KBM-7 (cell line): ENCODE data around the gene CCBE1.

Source experiments
- DNase-seq: peaks from one replicate; pipeline ENCODE4 v3.0.0-alpha.2; 2015
- in situ Hi-C: fragments of 300-500 bp; cut with MboI; formaldehyde crosslinking; loops from 2 replicates; pipeline ENCODE4 v1.14.3; 2020; ENCODE audit warnings: low sequenced_read_pairs, low pct_unique_long_range_greater_than_20kb, mixed read lengths

CCBE1 gene

DNA sequence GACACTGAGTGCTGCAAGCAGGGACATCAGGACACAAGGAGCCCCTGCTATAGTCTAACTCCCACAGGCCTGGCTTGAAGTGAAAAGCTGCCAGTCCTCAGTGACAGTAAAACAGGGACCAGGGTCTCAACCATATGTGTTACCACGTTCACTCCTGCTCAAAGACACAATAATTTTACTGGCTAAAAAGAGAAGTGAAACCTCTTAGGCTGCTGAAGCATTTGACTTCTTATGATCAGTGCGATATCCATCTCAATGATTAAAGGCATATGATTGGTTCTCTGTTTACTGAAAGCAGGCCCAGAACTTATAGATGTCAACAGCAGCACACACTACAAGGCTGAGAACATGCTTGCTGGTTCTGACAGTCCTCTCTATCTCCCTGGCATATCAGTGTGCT is 208.3 kb downstream of the CCBE1 start:
- DNase-seq: no peak
- in situ Hi-C loops: no loop called here

DNA sequence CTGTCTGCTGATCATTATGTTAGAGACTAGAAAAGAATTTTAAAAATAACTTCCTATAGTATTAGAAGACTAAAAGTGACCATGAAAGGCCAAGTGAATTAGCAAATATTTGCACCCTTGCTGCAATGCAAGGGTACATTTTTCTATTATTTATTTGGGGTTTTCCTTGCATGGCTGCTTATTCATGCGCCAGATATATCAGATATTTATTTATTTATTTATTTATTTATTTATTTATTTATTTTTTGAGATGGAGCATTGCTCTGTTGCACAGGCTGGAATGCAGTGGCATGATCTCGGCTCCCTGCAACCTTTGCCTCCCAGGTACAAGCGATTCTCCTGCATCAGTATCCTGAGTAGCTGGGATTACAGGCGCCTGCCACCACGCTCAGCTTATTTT is 211.8 kb downstream of the CCBE1 start:
- no peak for DNase-seq
- in situ Hi-C loops: no loop called here

DNA sequence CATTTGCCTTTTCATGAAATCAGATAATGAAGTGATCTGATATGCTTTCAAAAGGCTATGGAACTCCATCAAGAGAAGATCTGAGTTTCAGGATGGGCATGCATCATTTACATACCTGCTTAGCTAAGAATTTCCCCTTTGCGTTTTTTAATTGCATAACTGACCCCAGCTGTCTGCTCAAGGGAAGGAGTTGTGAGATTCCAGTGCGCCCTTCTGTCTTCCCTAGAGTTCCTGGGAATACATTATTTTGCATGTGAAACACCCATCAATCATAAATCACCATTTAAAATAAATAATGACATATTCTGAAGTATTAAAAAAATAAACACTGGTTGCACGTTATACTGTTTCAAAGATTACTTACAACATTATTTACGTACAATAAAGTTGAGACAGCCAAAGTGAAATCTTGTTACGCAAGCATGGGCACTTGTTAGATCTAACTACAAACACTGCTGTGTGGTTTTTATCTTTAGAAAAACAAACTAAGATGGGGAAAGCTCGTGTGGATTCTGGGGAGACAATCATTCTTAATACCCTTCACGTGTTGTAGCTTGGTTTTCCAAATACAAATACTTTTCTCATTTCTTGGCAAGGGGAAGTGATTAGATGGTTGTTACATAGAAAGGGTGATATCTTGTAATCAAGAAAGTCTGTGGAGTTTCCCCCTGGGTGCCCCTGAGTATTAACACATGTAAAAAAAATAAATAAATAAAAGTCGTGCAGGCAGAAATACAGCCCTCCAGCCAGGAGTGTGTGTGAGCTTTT is 212.5 kb downstream of the CCBE1 start:
- no peak for DNase-seq
- in situ Hi-C loops: no loop called here

- in situ Hi-C loops: no loop called here
- DNase-seq: no peak
These were observed 213.1 kb downstream of the CCBE1 start for GRCh38 chr18:59484131-59484530.

DNA sequence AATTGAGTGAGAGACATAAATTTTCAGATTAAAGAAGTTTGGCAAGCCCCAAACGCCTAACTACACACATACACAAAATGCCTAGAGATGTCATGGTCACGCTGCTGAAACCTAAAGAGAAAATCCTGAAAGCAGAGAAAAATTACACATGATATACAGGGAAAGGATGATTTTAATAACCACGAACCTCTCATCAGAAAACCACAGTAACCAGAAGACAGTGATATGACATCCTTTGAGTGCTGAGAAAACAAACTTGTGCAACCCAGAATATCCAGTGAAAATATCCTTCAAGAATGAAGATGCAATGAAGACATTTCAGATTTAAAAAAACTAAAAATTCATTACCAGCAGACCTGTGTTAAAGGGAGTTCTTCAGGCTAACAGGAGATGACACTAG is 215.8 kb downstream of the CCBE1 start:
- DNase-seq: no peak
- in situ Hi-C loops: no loop called here

DNA sequence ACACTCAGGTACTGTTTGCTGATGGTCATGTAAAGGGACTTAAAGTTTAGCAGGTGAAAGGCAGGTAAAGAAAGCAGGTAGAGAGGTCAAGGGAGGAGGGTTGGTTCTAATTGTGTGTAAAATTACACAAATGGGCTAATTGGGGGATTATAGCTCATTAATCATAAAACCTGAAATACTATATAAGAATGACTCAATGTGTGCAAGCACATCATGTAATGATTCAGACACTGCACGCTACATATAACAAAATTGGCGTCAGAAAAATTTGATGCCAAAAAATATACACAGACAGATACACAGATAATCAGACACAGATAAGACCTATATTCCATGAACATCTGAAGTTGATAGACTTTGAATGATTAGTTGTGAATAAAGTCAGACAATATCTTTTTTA is 217.4 kb downstream of the CCBE1 start:
- DNase-seq: no peak
- in situ Hi-C loops: no loop called here

DNA sequence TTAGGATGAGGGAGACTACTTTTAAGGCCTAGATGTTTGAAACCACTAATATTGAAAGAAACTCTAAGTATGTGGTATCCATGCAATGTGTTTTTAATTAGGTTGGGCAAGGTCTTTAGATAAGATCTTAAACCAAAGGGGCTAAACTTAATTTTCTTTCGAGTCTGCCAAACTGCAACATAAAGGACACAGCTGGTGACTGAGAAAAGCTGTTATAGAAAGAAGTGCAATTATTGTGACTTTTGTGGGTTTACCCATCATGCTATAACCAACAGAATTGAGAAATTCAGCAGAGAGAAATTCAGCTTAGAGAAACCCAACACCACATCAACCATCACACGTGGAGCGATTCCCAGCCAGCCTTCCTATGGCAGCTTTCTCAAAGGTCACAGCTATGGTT is 218.6 kb downstream of the CCBE1 start:
- in situ Hi-C loops: no loop called here
- DNase-seq: no peak

GRCh38 chr18:59477849-59478248 is 219.4 kb downstream of the CCBE1 start:
- in situ Hi-C loops: no loop called here
- no peak for DNase-seq

- in situ Hi-C loops: no loop called here
- DNase-seq: no peak
These were observed 226.6 kb downstream of the CCBE1 start for GRCh38 chr18:59470561-59471121.

DNA sequence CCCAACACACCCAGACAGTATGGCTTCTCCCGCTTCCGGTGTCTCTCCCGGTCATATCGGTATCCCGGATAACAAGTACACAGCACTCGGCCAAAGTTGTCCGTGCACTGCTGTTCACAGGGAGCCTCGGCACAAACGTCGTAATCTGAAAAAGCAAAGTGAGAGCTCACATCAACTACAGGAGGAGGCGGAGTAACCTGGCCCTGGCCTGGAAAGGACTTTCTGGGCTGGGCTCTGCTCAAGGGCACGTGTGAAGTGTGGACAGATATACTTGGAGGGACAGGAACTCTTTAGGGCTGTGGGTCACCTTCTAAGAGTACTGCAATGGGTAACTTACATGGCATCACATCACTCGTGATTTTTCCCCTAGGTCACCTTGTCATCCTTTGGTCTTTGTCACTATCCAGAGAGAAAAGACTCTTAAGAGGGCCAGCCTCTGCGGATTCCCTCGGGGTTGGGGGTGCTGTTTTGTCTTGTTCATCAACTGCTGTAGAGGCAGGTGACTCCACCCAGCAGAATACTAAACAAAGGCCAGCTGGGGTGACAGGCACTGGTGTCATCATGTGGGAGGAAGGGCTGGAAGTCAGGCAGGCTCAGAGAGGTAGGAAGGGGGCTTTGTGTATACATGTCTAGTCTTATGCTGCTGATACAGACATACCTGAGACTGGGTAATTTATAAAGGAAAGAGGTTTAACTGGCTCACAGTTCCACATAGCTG is 227.6 kb downstream of the CCBE1 start:
- in situ Hi-C loops: no loop called here
- DNase-seq: no peak

- in situ Hi-C loops: no loop called here
- no peak for DNase-seq
These were observed 228.4 kb downstream of the CCBE1 start for GRCh38 chr18:59468821-59469220.

- in situ Hi-C loops: no loop called here
- no peak for DNase-seq
These were observed 229.7 kb downstream of the CCBE1 start for GRCh38 chr18:59467497-59467896.

DNA sequence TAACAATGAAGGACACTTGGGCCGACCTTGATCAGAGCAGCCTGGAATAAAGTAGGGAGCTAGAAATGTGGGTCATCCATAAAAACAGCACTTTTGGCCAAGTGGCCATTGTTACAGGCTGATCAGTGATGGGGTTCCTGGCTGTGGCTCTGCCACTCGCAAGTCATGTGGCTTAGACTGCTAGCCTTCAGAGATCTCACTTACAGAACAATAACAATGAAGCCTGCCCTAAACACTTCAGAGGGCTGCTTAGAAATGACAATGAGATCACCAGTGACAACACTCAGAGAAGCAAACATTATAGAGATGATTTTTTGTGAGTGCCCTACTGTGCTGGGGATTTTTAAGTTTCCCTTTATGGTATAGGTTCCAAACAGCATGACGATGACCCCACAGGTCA is 230.2 kb downstream of the CCBE1 start:
- in situ Hi-C loops: no loop called here
- DNase-seq: no peak

- no peak for DNase-seq
- in situ Hi-C loops: no loop called here
These were observed 232.7 kb downstream of the CCBE1 start for GRCh38 chr18:59464486-59464885.

GRCh38 chr18:59461171-59461570 is 236.1 kb downstream of the CCBE1 start:
- in situ Hi-C loops: no loop called here

DNA sequence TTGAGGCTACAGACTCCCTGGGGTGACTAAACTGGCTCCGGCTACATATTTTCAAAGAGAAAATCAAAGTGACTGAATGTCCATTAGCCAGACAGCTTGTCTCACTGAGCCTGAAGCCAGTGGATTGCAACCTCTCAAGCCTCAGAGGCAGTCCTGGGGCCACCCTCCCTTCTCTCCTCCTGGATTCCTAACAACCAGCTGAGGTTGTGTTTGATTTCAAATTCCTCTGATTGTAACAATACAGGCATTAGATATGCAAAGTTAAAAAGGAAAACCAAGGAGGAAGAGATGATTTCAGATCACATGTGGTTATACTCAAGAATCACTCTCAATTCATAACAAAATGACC is 237.2 kb downstream of the CCBE1 start:
- no peak for DNase-seq
- in situ Hi-C loops: no loop called here

More at GRCh38 chr18:59461171-59461570, 236.1 kb downstream of the CCBE1 start:
- no peak for DNase-seq

DNA sequence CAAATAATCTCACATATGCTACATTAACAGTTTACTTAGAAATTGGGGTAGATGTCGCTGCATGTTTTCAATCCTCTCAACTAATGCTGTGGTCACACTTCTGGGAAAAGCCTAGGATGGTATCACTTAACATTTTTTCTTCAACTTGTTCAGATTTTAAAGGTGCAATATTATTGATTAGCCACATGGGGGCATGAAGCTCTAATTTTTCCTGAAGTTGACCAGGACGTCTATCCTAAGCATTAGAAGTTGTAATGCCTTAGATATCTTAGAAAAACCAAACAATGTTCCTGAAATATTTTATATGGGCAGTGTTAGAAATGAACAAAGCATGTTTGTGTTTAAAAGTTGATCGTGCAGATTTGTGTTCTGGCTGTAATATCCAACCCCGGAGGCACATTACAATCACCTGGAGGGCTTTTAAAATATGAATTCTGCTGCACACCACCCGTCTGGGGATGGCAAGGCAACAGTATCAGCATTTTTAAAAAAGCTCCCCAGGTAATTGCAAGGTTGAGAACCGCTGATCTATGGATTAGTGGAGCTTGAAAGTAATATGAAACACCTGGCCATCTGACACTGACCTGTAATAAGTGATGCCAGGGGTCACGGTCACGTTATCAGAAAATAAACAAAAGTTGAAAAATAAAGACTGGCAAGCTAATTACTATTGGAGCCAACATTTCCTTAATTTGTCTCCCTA is 237.7 kb downstream of the CCBE1 start:
- in situ Hi-C loops: no loop called here
- DNase-seq: peak; percentile 7

GRCh38 chr18:59458575-59458974 is 238.6 kb downstream of the CCBE1 start:
- in situ Hi-C loops: no loop called here
- DNase-seq: no peak

DNA sequence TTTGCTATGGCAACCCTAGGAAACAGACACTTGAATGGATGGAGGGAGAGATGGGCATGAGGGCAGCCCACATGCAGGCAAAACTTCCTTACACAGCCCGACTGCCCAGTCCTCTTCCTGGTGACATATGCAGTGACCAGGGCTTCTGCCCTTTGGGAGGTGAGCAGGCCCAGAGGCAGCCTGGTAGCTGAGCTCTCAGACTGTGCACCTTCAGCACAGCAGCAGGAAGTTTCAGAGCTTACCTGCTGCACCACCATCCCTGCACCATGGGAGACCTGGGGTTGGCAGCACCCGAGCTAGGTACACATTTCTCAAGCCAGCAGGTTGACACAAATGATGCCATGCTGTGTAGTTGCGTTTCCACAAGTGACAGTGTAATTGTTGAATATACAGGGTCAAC is 240.6 kb downstream of the CCBE1 start:
- no peak for DNase-seq
- in situ Hi-C loops: no loop called here

GRCh38 chr18:59455728-59456276 is 241.4 kb downstream of the CCBE1 start:
- in situ Hi-C loops: no loop called here
- DNase-seq: no peak
